Activated B cell treated with CpG ODN at 0.5 μM for 24 hours (primary cell): ENCODE results near the gene ARFIP1. TPM values are rescaled to one million over a fixed set of nuclear protein-coding genes. Genes with fewer than 3 reads are reported as not detected.

ENCODE experiments used
- ATAC-seq: fragments of 200-7000 bp; cut with Tn5 transposase; one replicate; pipeline ENCODE4 v1.10.0; 2021; ENCODE audit warnings: low read depth, mild to moderate bottlenecking, moderate library complexity
- CTCF ChIA-PET: fragments of 350-600 bp; sonication (Branson Sonifier 250); formaldehyde crosslinking; loops from one replicate; lab custom pipeline; 2021; ENCODE audit warnings: antibody characterized with exemption; lab: Charles Lee
- POLR2A ChIA-PET: fragments of 350-600 bp; sonication (Branson Sonifier 250); formaldehyde crosslinking; loops from one replicate; lab custom pipeline; 2021; ENCODE audit warnings: antibody characterized with exemption; lab: Charles Lee
- DNase-seq: peaks from one replicate; pipeline ENCODE4 v3.0.0; 2022
- H3K27ac Mint-ChIP-seq: one replicate; pipeline ENCODE4 v1.8.0; 2020; ENCODE audit warnings: mixed read lengths
- H3K27me3 Mint-ChIP-seq: one replicate; pipeline ENCODE4 v1.8.0; 2021; ENCODE audit warnings: mixed read lengths
- H3K36me3 Mint-ChIP-seq: one replicate; pipeline ENCODE4 v1.8.0; 2021; ENCODE audit warnings: low read depth, mixed read lengths
- H3K4me1 Mint-ChIP-seq: one replicate; pipeline ENCODE4 v1.8.0; 2021; ENCODE audit warnings: mixed read lengths
- H3K4me3 Mint-ChIP-seq: one replicate; pipeline ENCODE4 v1.8.0; 2020; ENCODE audit warnings: mild to moderate bottlenecking, mixed read lengths
- H3K9me3 Mint-ChIP-seq: one replicate; pipeline ENCODE4 v1.8.0; 2020; ENCODE audit warnings: mixed read lengths
- CTCF ChIP-seq: fragments of 200-600 bp; IDR thresholded peaks from one replicate; pipeline ENCODE4 v1.8.0; 2022; ENCODE audit warnings: antibody characterized with exemption, mild to moderate bottlenecking
- intact Hi-C: fragments of 100-400 bp; cut with micrococcal nuclease; formaldehyde crosslinking; loops from one replicate; pipeline ENCODE4 v1.15.1; 2024
- total RNA-seq: library from RNA; stranded (reverse); gene quantifications from 2 replicates; pipeline ENCODE4 v1.2.3, GENCODE V29; 2022

Gene ARFIP1
- total RNA-seq, 1 donor from 2014 or later, result 19.5 TPM

GRCh38 chr4:152937336-152938236 is 157.8 kb downstream of the ARFIP1 start:
- Mint-ChIP-seq H3K4me3 (peak overlapping the region; percentile 83), H3K36me3 (no peaks in the 10 kb centered on the region), H3K27ac (no peak overlapping the region), H3K9me3 (no peaks in the 10 kb centered on the region), H3K4me1 (peaks cover 22% of the 10 kb centered on the region), H3K27me3 (peaks cover 57% of the 10 kb centered on the region)
- POLR2A ChIA-PET, result no interaction called here
- no peak for TF ChIP-seq CTCF
- ATAC-seq, result peak; percentile 69
- peak; percentile 34 for DNase-seq
- CTCF ChIA-PET, result interaction anchor here (0.8 to 3.5 kb wide), 2 partner anchors 146 to 189 kb away, joined by 3 to 11 read pairs; no protein-coding TSS in a partner anchor
- intact Hi-C loops, result loop anchor here (2.0 to 5.0 kb wide), 2 partner anchors 145 to 190 kb away; no protein-coding TSS in a partner anchor

GRCh38 chr4:152938237-152938947 is 158.6 kb downstream of the ARFIP1 start:
- no peaks in the 10 kb centered on the region for H3K36me3 Mint-ChIP-seq
- no peak for ATAC-seq
- H3K4me1 Mint-ChIP-seq, result peaks cover 22% of the 10 kb centered on the region
- ChIA-PET POLR2A (no interaction called here), CTCF (interaction anchor here (3.5 kb wide), 1 partner anchor 145 kb away, joined by 11 read pairs; no protein-coding TSS in a partner anchor)
- peaks cover 55% of the 10 kb centered on the region for H3K27me3 Mint-ChIP-seq
- peak overlapping the region; percentile 83 for H3K4me3 Mint-ChIP-seq
- no peaks in the 10 kb centered on the region for H3K9me3 Mint-ChIP-seq
- intact Hi-C loops, result loop anchor here (5.0 kb wide), 1 partner anchor 189 kb away; no protein-coding TSS in a partner anchor
- H3K27ac Mint-ChIP-seq, result peak overlapping the region; percentile 1
- no peak for TF ChIP-seq CTCF
- DNase-seq, result no peak

- peaks cover 45% of the 10 kb centered on the region for H3K27me3 Mint-ChIP-seq
- no peak for TF ChIP-seq CTCF
- POLR2A ChIA-PET, result no interaction called here
- no peak overlapping the region for H3K27ac Mint-ChIP-seq
- no peak for DNase-seq
- H3K4me1 Mint-ChIP-seq, result peaks cover 22% of the 10 kb centered on the region
- H3K36me3 Mint-ChIP-seq, result no peaks in the 10 kb centered on the region
- ATAC-seq, result no peak
- no peak overlapping the region for H3K4me3 Mint-ChIP-seq
- CTCF ChIA-PET, result no interaction called here
- intact Hi-C loops, result loop anchor here (5.0 kb wide), 1 partner anchor 188 kb away; no protein-coding TSS in a partner anchor
- no peaks in the 10 kb centered on the region for H3K9me3 Mint-ChIP-seq
Measured at GRCh38 chr4:152939621-152940020, 159.9 kb downstream of the ARFIP1 start.

GRCh38 chr4:152940461-152940860 is 160.7 kb downstream of the ARFIP1 start:
- Mint-ChIP-seq H3K36me3 (no peaks in the 10 kb centered on the region), H3K27me3 (peaks cover 38% of the 10 kb centered on the region), H3K9me3 (no peaks in the 10 kb centered on the region), H3K27ac (no peak overlapping the region), H3K4me3 (no peak overlapping the region), H3K4me1 (peaks cover 16% of the 10 kb centered on the region)
- ChIA-PET POLR2A (no interaction called here), CTCF (no interaction called here)
- no peak for DNase-seq
- intact Hi-C loops, result no loop called here
- no peak for ATAC-seq
- no peak for TF ChIP-seq CTCF

GRCh38 chr4:152941411-152941810 is 161.7 kb downstream of the ARFIP1 start:
- H3K36me3 Mint-ChIP-seq, result no peaks in the 10 kb centered on the region
- ChIA-PET POLR2A (no interaction called here), CTCF (no interaction called here)
- no peak overlapping the region for H3K4me3 Mint-ChIP-seq
- TF ChIP-seq CTCF, result no peak
- no peaks in the 10 kb centered on the region for H3K9me3 Mint-ChIP-seq
- intact Hi-C loops, result no loop called here
- peaks cover 35% of the 10 kb centered on the region for H3K27me3 Mint-ChIP-seq
- DNase-seq (no peak), ATAC-seq (no peak)
- H3K27ac Mint-ChIP-seq, result no peak overlapping the region
- H3K4me1 Mint-ChIP-seq, result peaks cover 13% of the 10 kb centered on the region
